Measurements from ENCODE around the gene UNC13A. TPM values are rescaled to one million over a fixed set of nuclear protein-coding genes. Genes with fewer than 3 reads are reported as not detected.

The UNC13A gene
- total RNA-seq, 1 experiment from 2014 or later, result 41.1 TPM

DNA sequence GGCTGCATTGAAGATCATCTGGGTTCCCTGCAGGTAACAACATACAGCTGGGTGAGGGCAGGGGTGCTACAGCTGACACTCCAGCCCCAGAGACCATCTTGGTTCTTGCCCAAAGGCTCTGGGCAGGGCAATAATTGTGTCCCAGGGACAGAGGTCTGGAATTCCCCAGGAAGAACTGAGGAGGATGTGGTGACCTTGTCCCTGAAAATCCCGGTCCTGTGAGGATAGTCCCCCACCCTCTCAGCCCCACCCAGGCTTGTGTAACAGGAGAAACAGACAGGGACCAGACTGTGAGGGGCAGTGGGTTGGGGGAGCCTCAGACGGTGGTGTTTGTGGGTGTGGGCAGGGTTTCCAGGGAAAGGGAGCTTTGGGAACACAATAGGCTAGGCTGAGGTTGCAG is 69.2 kb downstream of the UNC13A start:
- no peak overlapping the region for H3K4me3 Mint-ChIP-seq

More for the DNA sequence above, 69.2 kb downstream of the UNC13A start:
- H3K27ac Mint-ChIP-seq, result no peak overlapping the region
- peaks cover 41% of the 10 kb centered on the region for H3K36me3 Mint-ChIP-seq
- DNase-seq (ENCODE audit: low spot score) (no peak), ATAC-seq (no peak)
- peaks cover 9% of the 10 kb centered on the region for H3K4me1 Mint-ChIP-seq
- H3K27me3 Mint-ChIP-seq (ENCODE audit: low read depth), result no peaks in the 10 kb centered on the region
- H3K9me3 Mint-ChIP-seq, result peaks cover 4% of the 10 kb centered on the region
- ChIA-PET POLR2A (no interaction called here), CTCF (interaction anchor here (1.7 kb wide), 1 partner anchor 13 kb away, joined by 4 read pairs; no protein-coding TSS in a partner anchor)
- TF ChIP-seq ZNF219 (CRISPR knock-in tag; IDR thresholded peaks at IDR 0.05; ENCODE audit: borderline replicate concordance), result no peak
- TF ChIP-seq NR2C2 (CRISPR knock-in tag; IDR thresholded peaks at IDR 0.05), result no peak
- no peak for TF ChIP-seq IRF2 (CRISPR knock-in tag; IDR thresholded peaks at IDR 0.05; ENCODE audit: borderline replicate concordance, low read depth)
- TF ChIP-seq USF2 (CRISPR knock-in tag; IDR thresholded peaks at IDR 0.05), result no peak
- TF ChIP-seq TCF7 (CRISPR knock-in tag; IDR thresholded peaks at IDR 0.05; ENCODE audit: low read depth), result no peak
- TF ChIP-seq ZNF121 (CRISPR knock-in tag; IDR thresholded peaks at IDR 0.05), result no peak
- TF ChIP-seq, protein P1, sequence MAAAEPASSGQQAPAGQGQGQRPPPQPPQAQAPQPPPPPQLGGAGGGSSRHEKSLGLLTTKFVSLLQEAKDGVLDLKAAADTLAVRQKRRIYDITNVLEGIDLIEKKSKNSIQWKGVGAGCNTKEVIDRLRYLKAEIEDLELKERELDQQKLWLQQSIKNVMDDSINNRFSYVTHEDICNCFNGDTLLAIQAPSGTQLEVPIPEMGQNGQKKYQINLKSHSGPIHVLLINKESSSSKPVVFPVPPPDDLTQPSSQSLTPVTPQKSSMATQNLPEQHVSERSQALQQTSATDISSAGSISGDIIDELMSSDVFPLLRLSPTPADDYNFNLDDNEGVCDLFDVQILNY (CRISPR knock-in tag; IDR thresholded peaks at IDR 0.05), result no peak
- no peak for TF ChIP-seq ZNF671 (CRISPR knock-in tag; IDR thresholded peaks at IDR 0.05)
- TF ChIP-seq, protein P2, sequence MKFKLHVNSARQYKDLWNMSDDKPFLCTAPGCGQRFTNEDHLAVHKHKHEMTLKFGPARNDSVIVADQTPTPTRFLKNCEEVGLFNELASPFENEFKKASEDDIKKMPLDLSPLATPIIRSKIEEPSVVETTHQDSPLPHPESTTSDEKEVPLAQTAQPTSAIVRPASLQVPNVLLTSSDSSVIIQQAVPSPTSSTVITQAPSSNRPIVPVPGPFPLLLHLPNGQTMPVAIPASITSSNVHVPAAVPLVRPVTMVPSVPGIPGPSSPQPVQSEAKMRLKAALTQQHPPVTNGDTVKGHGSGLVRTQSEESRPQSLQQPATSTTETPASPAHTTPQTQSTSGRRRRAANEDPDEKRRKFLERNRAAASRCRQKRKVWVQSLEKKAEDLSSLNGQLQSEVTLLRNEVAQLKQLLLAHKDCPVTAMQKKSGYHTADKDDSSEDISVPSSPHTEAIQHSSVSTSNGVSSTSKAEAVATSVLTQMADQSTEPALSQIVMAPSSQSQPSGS (CRISPR knock-in tag; IDR thresholded peaks at IDR 0.05; ENCODE audit: borderline replicate concordance, low read depth), result no peak
- TF ChIP-seq, protein P3, sequence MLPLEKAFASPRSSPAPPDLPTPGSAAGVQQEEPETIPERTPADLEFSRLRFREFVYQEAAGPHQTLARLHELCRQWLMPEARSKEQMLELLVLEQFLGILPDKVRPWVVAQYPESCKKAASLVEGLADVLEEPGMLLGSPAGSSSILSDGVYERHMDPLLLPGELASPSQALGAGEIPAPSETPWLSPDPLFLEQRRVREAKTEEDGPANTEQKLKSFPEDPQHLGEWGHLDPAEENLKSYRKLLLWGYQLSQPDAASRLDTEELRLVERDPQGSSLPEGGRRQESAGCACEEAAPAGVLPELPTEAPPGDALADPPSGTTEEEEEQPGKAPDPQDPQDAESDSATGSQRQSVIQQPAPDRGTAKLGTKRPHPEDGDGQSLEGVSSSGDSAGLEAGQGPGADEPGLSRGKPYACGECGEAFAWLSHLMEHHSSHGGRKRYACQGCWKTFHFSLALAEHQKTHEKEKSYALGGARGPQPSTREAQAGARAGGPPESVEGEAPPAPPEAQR (CRISPR knock-in tag; IDR thresholded peaks at IDR 0.05), result no peak
- no peak for TF ChIP-seq ZNF396 (CRISPR knock-in tag; IDR thresholded peaks at IDR 0.05; ENCODE audit: borderline replicate concordance)
- no peak for TF ChIP-seq E2F1 (CRISPR knock-in tag; IDR thresholded peaks at IDR 0.05)
- TF ChIP-seq ZMAT4 (CRISPR knock-in tag; IDR thresholded peaks at IDR 0.05), result no peak
- TF ChIP-seq ZNF281 (CRISPR knock-in tag; IDR thresholded peaks at IDR 0.05), result no peak
- no peak for TF ChIP-seq FOXK1 (CRISPR knock-in tag; IDR thresholded peaks at IDR 0.05)
- TF ChIP-seq ELF4 (CRISPR knock-in tag; IDR thresholded peaks at IDR 0.05; ENCODE audit: low read depth), result no peak
- TF ChIP-seq NR3C1 (CRISPR knock-in tag; conservative IDR thresholded peaks at IDR 0.05; ENCODE audit: low read depth), result no peak
- TF ChIP-seq, protein P4, sequence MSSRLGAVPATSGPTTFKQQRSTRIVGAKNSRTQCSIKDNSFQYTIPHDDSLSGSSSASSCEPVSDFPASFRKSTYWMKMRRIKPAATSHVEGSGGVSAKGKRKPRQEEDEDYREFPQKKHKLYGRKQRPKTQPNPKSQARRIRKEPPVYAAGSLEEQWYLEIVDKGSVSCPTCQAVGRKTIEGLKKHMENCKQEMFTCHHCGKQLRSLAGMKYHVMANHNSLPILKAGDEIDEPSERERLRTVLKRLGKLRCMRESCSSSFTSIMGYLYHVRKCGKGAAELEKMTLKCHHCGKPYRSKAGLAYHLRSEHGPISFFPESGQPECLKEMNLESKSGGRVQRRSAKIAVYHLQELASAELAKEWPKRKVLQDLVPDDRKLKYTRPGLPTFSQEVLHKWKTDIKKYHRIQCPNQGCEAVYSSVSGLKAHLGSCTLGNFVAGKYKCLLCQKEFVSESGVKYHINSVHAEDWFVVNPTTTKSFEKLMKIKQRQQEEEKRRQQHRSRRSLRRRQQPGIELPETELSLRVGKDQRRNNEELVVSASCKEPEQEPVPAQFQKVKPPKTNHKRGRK (CRISPR knock-in tag; IDR thresholded peaks at IDR 0.05; ENCODE audit: borderline replicate concordance), result no peak

Measured in WTC11 (cell line).